Measurements from ENCODE around the gene TBC1D5. TPM values are rescaled to one million over a fixed set of nuclear protein-coding genes. Genes with fewer than 3 reads are reported as not detected.
"Not testable (repeated sequence)": the region's sequence is repeated elsewhere in the genome, so short reads cannot be mapped to it uniquely, and the experiment has no call there.

The TBC1D5 gene
- total RNA-seq, 2 donors from 2014 or later = 46.8 to 71.1 TPM

- peaks cover 13% of the 10 kb centered on the region for H3K4me1 ChIP-seq
- H3K27ac ChIP-seq = no peak overlapping the region
- H3K4me3 ChIP-seq = no peak overlapping the region
- DNase-seq = no peak
- H3K36me3 ChIP-seq (replicated peaks in 1 of 2; ENCODE audit: insufficient read depth in 1 of 2, low read depth in 2 of 2) = no peaks in the 10 kb centered on the region
- no peaks in the 10 kb centered on the region for H3K9me3 ChIP-seq
- WGBS, 2 donors = 87 to 90% methylated on average over 3 of the region's 3 CpGs
- intact Hi-C loops (cut with DNase I) = no loop called here
- TF ChIP-seq POLR2A (IDR thresholded peaks at IDR 0.05) (no peak), CTCF (IDR thresholded peaks at IDR 0.05) (no peak)
- H3K27me3 ChIP-seq = no peaks in the 10 kb centered on the region
- no peak for ATAC-seq
These were observed 100.0 kb downstream of the TBC1D5 start for GRCh38 chr3:17642474-17642873.

- no peak for TF ChIP-seq CTCF (IDR thresholded peaks at IDR 0.05)
- Histone ChIP-seq H3K9me3 (no peaks in the 10 kb centered on the region), H3K36me3 (replicated peaks in 1 of 2; ENCODE audit: insufficient read depth in 1 of 2, low read depth in 2 of 2) (no peaks in the 10 kb centered on the region), H3K4me1 (peaks cover 10% of the 10 kb centered on the region), H3K27ac (no peak overlapping the region), H3K27me3 (no peaks in the 10 kb centered on the region), H3K4me3 (no peak overlapping the region)
- intact Hi-C loops (cut with DNase I) = no loop called here
- DNase-seq (no peak), ATAC-seq (no peak)
These were observed 102.0 kb downstream of the TBC1D5 start for GRCh38 chr3:17640466-17640865.

GRCh38 chr3:17639765-17640164 lies 102.7 kb downstream of the TBC1D5 start:
- intact Hi-C loops (cut with DNase I) = no loop called here
- no peaks in the 10 kb centered on the region for H3K27me3 ChIP-seq
- H3K9me3 ChIP-seq = no peaks in the 10 kb centered on the region
- ATAC-seq (no peak), DNase-seq (no peak)
- 82 to 86% methylated on average over 2 of the region's 2 CpGs for WGBS, 2 donors
- no peak overlapping the region for H3K27ac ChIP-seq
- TF ChIP-seq CTCF (IDR thresholded peaks at IDR 0.05) = no peak
- TF ChIP-seq POLR2A (IDR thresholded peaks at IDR 0.05) = no peak
- no peaks in the 10 kb centered on the region for H3K36me3 ChIP-seq (replicated peaks in 1 of 2; ENCODE audit: insufficient read depth in 1 of 2, low read depth in 2 of 2)
- H3K4me1 ChIP-seq = peaks cover 6% of the 10 kb centered on the region
- no peak overlapping the region for H3K4me3 ChIP-seq

GRCh38 chr3:17639257-17639656 lies 103.2 kb downstream of the TBC1D5 start:
- Histone ChIP-seq H3K9me3 (no peaks in the 10 kb centered on the region), H3K27ac (no peak overlapping the region), H3K27me3 (no peaks in the 10 kb centered on the region), H3K4me1 (peaks cover 6% of the 10 kb centered on the region), H3K36me3 (replicated peaks in 1 of 2; ENCODE audit: insufficient read depth in 1 of 2, low read depth in 2 of 2) (no peaks in the 10 kb centered on the region), H3K4me3 (no peak overlapping the region)
- ATAC-seq (no peak), DNase-seq (no peak)
- intact Hi-C loops (cut with DNase I) = no loop called here
- no peak for TF ChIP-seq CTCF (IDR thresholded peaks at IDR 0.05)
- TF ChIP-seq POLR2A (IDR thresholded peaks at IDR 0.05) = no peak
- 83 to 90% methylated on average over 2 of the region's 2 CpGs for WGBS, 2 donors

- no peaks in the 10 kb centered on the region for H3K36me3 ChIP-seq (replicated peaks in 1 of 2; ENCODE audit: insufficient read depth in 1 of 2, low read depth in 2 of 2)
- H3K4me3 ChIP-seq = no peak overlapping the region
- no peaks in the 10 kb centered on the region for H3K9me3 ChIP-seq
- TF ChIP-seq CTCF (IDR thresholded peaks at IDR 0.05) (no peak), POLR2A (IDR thresholded peaks at IDR 0.05) (no peak)
- intact Hi-C loops (cut with DNase I) = no loop called here
- peaks cover 7% of the 10 kb centered on the region for H3K4me1 ChIP-seq
- H3K27me3 ChIP-seq = no peaks in the 10 kb centered on the region
- no peak for ATAC-seq
- H3K27ac ChIP-seq = no peak overlapping the region
- DNase-seq = no peak
These were observed 104.1 kb downstream of the TBC1D5 start for GRCh38 chr3:17638356-17638755.

- H3K27me3 ChIP-seq; H3K4me1 ChIP-seq; H3K36me3 ChIP-seq (replicated peaks in 1 of 2; ENCODE audit: insufficient read depth in 1 of 2, low read depth in 2 of 2); ATAC-seq; DNase-seq; H3K4me3 ChIP-seq; intact Hi-C loops (cut with DNase I); H3K27ac ChIP-seq; H3K9me3 ChIP-seq: not testable (repeated sequence)
- WGBS, 2 donors = 58 to 63% methylated on average over 2 of the region's 2 CpGs
These were observed 106.8 kb downstream of the TBC1D5 start for GRCh38 chr3:17635675-17636074.
